ENCODE results near the gene ZNF75A. TPM values are rescaled to one million over a fixed set of nuclear protein-coding genes. Genes with fewer than 3 reads are reported as not detected.

ZNF75A gene
- total and polyA plus RNA-seq, 4 donors = 4.9 to 17.2 (median 9.8) TPM

GRCh38 chr16:3346041-3346440, 40.7 kb downstream of the ZNF75A start:
- H3K27ac ChIP-seq (ENCODE audit: low read depth in 1 of 2, low read length in 2 of 2) = no peak overlapping the region
- no peak overlapping the region for H3K4me3 ChIP-seq (ENCODE audit: low read depth in 1 of 3, low read length in 3 of 3)
- peaks cover 0 to 3% (median under 1%) of the 10 kb centered on the region in 4 donors for H3K9me3 ChIP-seq (ENCODE audit: control insufficient read depth in 4 of 4, low read length in 3 of 4)
- no peaks in the 10 kb centered on the region for H3K27me3 ChIP-seq (ENCODE audit: control insufficient read depth in 4 of 4, insufficient read depth in 4 of 4, low read length in 3 of 4)
- no peaks in the 10 kb centered on the region for H3K4me1 ChIP-seq (ENCODE audit: control insufficient read depth in 4 of 4, insufficient read depth in 4 of 4, low read length in 3 of 4)
- no peak for DNase-seq (ENCODE audit: low spot score)
- 56% methylated on average over 2 of the region's 2 CpGs for WGBS
- H3K36me3 ChIP-seq (ENCODE audit: control insufficient read depth in 4 of 4, insufficient read depth in 3 of 4, low read depth in 1 of 4, low read length in 3 of 4) = peaks cover 0 to 2% (median 0%) of the 10 kb centered on the region in 4 donors
- TF ChIP-seq HNF4G (IDR thresholded peaks at IDR 0.05) = no peak
- TF ChIP-seq NR2F2 (IDR thresholded peaks at IDR 0.05) = no peak
- no peak for TF ChIP-seq REST (IDR thresholded peaks at IDR 0.05)
- TF ChIP-seq SP1 (IDR thresholded peaks at IDR 0.05) = no peak
- no peak for TF ChIP-seq FOXA2 (IDR thresholded peaks at IDR 0.05)
- TF ChIP-seq ZBTB33 (IDR thresholded peaks at IDR 0.05) = no peak
- no peak for TF ChIP-seq MAX (IDR thresholded peaks at IDR 0.05)
- no peak for TF ChIP-seq TAF1 (conservative IDR thresholded peaks at IDR 0.05)
- TF ChIP-seq FOXA1 (IDR thresholded peaks at IDR 0.05) = no peak
- no peak for TF ChIP-seq YY1 (IDR thresholded peaks at IDR 0.05)
- no peak for TF ChIP-seq RAD21 (IDR thresholded peaks at IDR 0.05)
- TF ChIP-seq HNF4A (conservative IDR thresholded peaks at IDR 0.05) = no peak
- TF ChIP-seq EGR1 (IDR thresholded peaks at IDR 0.05; ENCODE audit: low read depth in 2 of 2) = no peak
- TF ChIP-seq RXRA (IDR thresholded peaks at IDR 0.05) = no peak
- TF ChIP-seq JUND (IDR thresholded peaks at IDR 0.05) = no peak
- TF ChIP-seq GABPA (IDR thresholded peaks at IDR 0.05 in 1 of 2, conservative IDR thresholded peaks at IDR 0.05 in 1 of 2) = no peak
- no peak for TF ChIP-seq ATF3 (IDR thresholded peaks at IDR 0.05)
- no peak for TF ChIP-seq CTCF (IDR thresholded peaks at IDR 0.05; ENCODE audit: low read depth, low read length, missing input control)
- H3K9ac ChIP-seq (ENCODE audit: low read depth in 1 of 2, low read length in 2 of 2) = no peak overlapping the region

Measured in liver (tissue), 9 donors.